Endodermal cell (in vitro differentiated cells): Measurements from ENCODE around the gene OTULIN. TPM values are rescaled to one million over a fixed set of nuclear protein-coding genes. Genes with fewer than 3 reads are reported as not detected.

Source experiments
- DNase-seq: peaks from one replicate; pipeline ENCODE4 v3.0.0-alpha.2; 2017
- H3K27ac ChIP-seq: 2 replicates; pipeline ENCODE4 v1.5.1; 2013; ENCODE audit warnings: mild to moderate bottlenecking, low read depth, low read length, moderate library complexity
- H3K27me3 ChIP-seq: 2 replicates; pipeline ENCODE4 v1.6.1; 2013; ENCODE audit warnings: mild to moderate bottlenecking, low read length, moderate library complexity; ENCODE audit not compliant: insufficient read depth, control insufficient read depth, poor library complexity, severe bottlenecking
- H3K36me3 ChIP-seq: 2 replicates; pipeline ENCODE4 v1.7.0; 2013; ENCODE audit warnings: mild to moderate bottlenecking, low read length, moderate library complexity; ENCODE audit not compliant: control insufficient read depth, insufficient read depth
- H3K4me1 ChIP-seq: one replicate; pipeline ENCODE4 v1.7.0; 2013; ENCODE audit warnings: low read length; ENCODE audit not compliant: control insufficient read depth, insufficient read depth
- H3K4me3 ChIP-seq: 2 replicates; pipeline ENCODE4 v1.5.1; 2013; ENCODE audit warnings: mild to moderate bottlenecking, low read length, moderate library complexity
- H3K9ac ChIP-seq: 2 replicates; pipeline ENCODE4 v1.6.1; 2013; ENCODE audit warnings: mild to moderate bottlenecking, low read length, moderate library complexity; ENCODE audit not compliant: poor library complexity, severe bottlenecking; ENCODE audit errors: extremely low read depth
- H3K9me3 ChIP-seq: 2 replicates; pipeline ENCODE4 v1.6.1; 2013; ENCODE audit warnings: mild to moderate bottlenecking, low read length, moderate library complexity; ENCODE audit not compliant: control insufficient read depth
- H3K27ac Mint-ChIP-seq: 2 replicates; pipeline ENCODE4 v1.8.0; 2020; ENCODE audit warnings: mixed read lengths
- H3K27me3 Mint-ChIP-seq: 2 replicates; pipeline ENCODE4 v1.8.0; 2021; ENCODE audit warnings: mild to moderate bottlenecking, mixed read lengths; ENCODE audit not compliant: insufficient read depth
- H3K36me3 Mint-ChIP-seq: 2 replicates; pipeline ENCODE4 v1.8.0; 2020; ENCODE audit warnings: low read depth, mixed read lengths
- H3K4me1 Mint-ChIP-seq: 2 replicates; pipeline ENCODE4 v1.8.0; 2020; ENCODE audit warnings: mixed read lengths
- H3K4me3 Mint-ChIP-seq: 2 replicates; pipeline ENCODE4 v1.8.0; 2020; ENCODE audit warnings: mild to moderate bottlenecking, moderate library complexity, mixed read lengths
- H3K9me3 Mint-ChIP-seq: 2 replicates; pipeline ENCODE4 v1.8.0; 2020; ENCODE audit warnings: mild to moderate bottlenecking, mixed read lengths
- WGBS, 2 experiments: methylation state at CpG; one replicate each; pipeline versions ENCODE4 v1.1.5 to v1.1.7; 2013; ENCODE audit warnings: missing lambda C conversion rate in 2 of 2, mixed read lengths in 1 of 2; ENCODE audit not compliant: insufficient coverage in 1 of 2, insufficient read length in 1 of 2; 5-methylcytosine and 5-hydroxymethylcytosine counted together
- total RNA-seq, 2 donors: library from RNA; stranded (reverse); fragmentation: NEBNext Ultra II Directional in 1 of 2; extraction: Animal tissue kit (Norgen Biotek cat#: 25700) in 1 of 2; gene quantifications; 2 replicates in 1 of 2; 3 replicates in 1 of 2; pipeline ENCODE4 v1.2.1, GENCODE V29; 2021
- TF ChIP-seq, protein P1 (sequence below): fragments of 200-600 bp; sonication (generic); conservative IDR thresholded peaks from 2 replicates; pipeline ENCODE4 v1.5.0; 2021; ENCODE audit warnings: antibody characterized with exemption, mild to moderate bottlenecking

Gene OTULIN
- total RNA-seq, 2 donors from 2014 or later = 36.4 to 43.2 TPM

DNA sequence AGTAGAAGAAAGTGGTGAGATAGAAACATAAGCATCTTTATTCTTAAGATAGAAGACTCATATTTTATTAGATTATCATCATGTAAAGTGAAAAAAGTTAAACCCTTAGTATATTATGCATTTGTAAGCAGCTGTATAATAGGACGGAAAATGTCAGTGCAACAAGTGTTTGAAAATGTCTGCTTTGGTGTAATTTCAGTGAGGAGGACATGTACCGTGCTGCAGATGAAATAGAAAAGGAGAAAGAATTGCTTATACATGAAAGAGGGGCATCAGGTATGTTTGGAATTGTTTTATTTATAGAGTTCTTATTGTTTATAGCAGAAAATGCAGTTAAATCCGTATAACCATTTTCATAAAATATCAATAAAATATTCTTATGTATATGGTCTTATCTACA lies 8.9 kb downstream of the OTULIN start:
- no peak overlapping the region for H3K4me3 ChIP-seq
- H3K27ac Mint-ChIP-seq = no peak overlapping the region
- H3K4me1 ChIP-seq = peaks cover 16% of the 10 kb centered on the region
- 92 to 95% methylated on average over 2 of the region's 3 CpGs for WGBS, 2 experiments
- TF ChIP-seq, protein P1, sequence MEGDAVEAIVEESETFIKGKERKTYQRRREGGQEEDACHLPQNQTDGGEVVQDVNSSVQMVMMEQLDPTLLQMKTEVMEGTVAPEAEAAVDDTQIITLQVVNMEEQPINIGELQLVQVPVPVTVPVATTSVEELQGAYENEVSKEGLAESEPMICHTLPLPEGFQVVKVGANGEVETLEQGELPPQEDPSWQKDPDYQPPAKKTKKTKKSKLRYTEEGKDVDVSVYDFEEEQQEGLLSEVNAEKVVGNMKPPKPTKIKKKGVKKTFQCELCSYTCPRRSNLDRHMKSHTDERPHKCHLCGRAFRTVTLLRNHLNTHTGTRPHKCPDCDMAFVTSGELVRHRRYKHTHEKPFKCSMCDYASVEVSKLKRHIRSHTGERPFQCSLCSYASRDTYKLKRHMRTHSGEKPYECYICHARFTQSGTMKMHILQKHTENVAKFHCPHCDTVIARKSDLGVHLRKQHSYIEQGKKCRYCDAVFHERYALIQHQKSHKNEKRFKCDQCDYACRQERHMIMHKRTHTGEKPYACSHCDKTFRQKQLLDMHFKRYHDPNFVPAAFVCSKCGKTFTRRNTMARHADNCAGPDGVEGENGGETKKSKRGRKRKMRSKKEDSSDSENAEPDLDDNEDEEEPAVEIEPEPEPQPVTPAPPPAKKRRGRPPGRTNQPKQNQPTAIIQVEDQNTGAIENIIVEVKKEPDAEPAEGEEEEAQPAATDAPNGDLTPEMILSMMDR = no peak
- H3K36me3 Mint-ChIP-seq = peaks cover 12% of the 10 kb centered on the region
- DNase-seq = no peak
- no peaks in the 10 kb centered on the region for H3K27me3 Mint-ChIP-seq
- no peaks in the 10 kb centered on the region for H3K27me3 ChIP-seq
- no peak overlapping the region for H3K4me3 Mint-ChIP-seq
- H3K9me3 ChIP-seq = no peaks in the 10 kb centered on the region
- H3K9me3 Mint-ChIP-seq = no peaks in the 10 kb centered on the region
- peaks cover 46% of the 10 kb centered on the region for H3K4me1 Mint-ChIP-seq
- peaks cover 9% of the 10 kb centered on the region for H3K36me3 ChIP-seq
- no peak overlapping the region for H3K9ac ChIP-seq
- H3K27ac ChIP-seq = no peak overlapping the region

DNA sequence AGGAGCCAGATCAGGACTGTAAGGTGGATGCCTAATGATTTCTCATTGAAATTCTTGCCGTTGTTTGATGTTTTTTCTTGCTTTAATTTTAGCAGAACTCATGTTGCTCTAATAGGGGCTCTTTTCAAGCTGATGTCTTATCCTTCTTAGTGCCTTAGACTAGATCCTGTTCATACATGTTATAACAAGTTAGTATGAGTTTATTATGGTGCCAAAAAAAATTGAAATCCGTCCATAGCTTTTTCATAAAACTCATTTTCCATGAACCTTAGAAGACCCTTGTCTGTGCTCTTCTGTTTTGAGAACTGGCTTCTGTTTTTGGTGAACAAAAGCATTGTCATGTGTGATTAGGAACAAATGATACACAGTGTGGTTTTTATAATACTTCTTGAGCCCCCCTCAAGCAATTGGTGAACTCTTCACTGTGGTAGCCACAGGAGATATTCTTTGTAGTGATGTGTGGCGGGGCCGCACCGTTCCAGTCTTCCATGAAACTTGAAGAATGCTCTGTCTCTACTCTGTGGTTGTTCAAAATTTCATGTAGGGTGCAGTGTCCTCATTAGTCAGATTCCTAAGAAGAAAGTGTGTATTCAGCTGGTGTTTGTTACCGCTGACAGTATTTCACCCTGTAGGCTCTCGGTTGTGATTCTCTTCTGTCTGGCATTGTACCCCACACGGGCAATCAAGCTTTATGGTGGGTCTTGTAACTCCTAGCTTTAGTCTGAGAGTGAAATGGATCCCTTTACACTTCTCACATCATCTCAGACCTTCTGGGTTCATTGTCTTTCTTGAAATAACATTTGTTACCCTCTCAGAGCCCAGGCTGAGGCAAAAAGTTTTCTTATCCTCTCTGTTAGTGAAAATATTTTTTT lies 10.7 kb downstream of the OTULIN start:
- Histone ChIP-seq H3K36me3 (peaks cover 27% of the 10 kb centered on the region), H3K9me3 (no peaks in the 10 kb centered on the region), H3K4me1 (peaks cover 16% of the 10 kb centered on the region), H3K4me3 (no peak overlapping the region), H3K27ac (no peak overlapping the region), H3K27me3 (no peaks in the 10 kb centered on the region), H3K9ac (no peak overlapping the region)
- Mint-ChIP-seq H3K4me3 (no peak overlapping the region), H3K27me3 (no peaks in the 10 kb centered on the region), H3K27ac (no peak overlapping the region), H3K4me1 (peaks cover 43% of the 10 kb centered on the region), H3K36me3 (peaks cover 15% of the 10 kb centered on the region), H3K9me3 (no peaks in the 10 kb centered on the region)
- 92 to 94% methylated on average over 7 to 8 of the region's 8 CpGs for WGBS, 2 experiments
- TF ChIP-seq, protein P1 = no peak
- DNase-seq = no peak

DNA sequence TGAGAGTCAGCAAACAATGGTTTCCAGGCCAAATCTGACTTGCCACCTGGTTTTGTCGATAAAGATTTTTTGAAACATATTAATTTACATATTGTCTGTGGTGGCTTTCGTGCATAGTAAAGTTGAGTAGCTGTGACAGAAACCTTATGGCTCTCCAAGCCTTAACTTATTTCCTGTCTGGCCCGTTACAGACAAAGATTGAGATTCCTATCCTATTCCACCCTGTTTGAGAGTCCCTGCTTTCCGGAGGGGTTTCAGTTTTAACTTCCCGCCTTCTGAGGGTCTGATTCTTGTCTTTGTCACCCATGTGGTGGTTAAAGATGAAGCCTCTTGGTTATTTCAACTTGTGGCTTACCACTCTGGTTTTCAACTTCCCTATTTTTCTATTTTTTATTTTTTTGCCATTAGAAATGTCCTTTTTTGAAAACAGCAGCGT lies 11.4 kb downstream of the OTULIN start:
- peaks cover 16% of the 10 kb centered on the region for H3K4me1 ChIP-seq
- H3K9me3 ChIP-seq = no peaks in the 10 kb centered on the region
- TF ChIP-seq, protein P1 = no peak
- H3K4me3 ChIP-seq = no peak overlapping the region
- no peak for DNase-seq
- H3K27me3 ChIP-seq = no peaks in the 10 kb centered on the region
- Mint-ChIP-seq H3K27me3 (no peaks in the 10 kb centered on the region), H3K4me3 (no peak overlapping the region), H3K4me1 (peaks cover 42% of the 10 kb centered on the region), H3K9me3 (no peaks in the 10 kb centered on the region), H3K36me3 (peaks cover 19% of the 10 kb centered on the region), H3K27ac (no peak overlapping the region)
- peaks cover 32% of the 10 kb centered on the region for H3K36me3 ChIP-seq
- WGBS, 2 experiments = 96 to 97% methylated on average over 4 to 6 of the region's 6 CpGs
- H3K9ac ChIP-seq = no peak overlapping the region
- no peak overlapping the region for H3K27ac ChIP-seq
